ENCODE data around the gene TUBB. TPM values are rescaled to one million over a fixed set of nuclear protein-coding genes. Genes with fewer than 3 reads are reported as not detected.

Gene TUBB
- total and polyA plus RNA-seq, 9 of the 15 experiments (the other 6 are each of a cell fraction or from before 2014, with no cell fraction given), result 971 to 2,870 (median 1,478) TPM

- no peak for TF ChIP-seq ZBTB9 (CRISPR knock-in tag; IDR thresholded peaks at IDR 0.05)
- TF ChIP-seq HDAC6 (IDR thresholded peaks at IDR 0.05; ENCODE audit: low read depth, low read length), result no peak
- no peak for TF ChIP-seq ZNF518B (CRISPR knock-in tag; IDR thresholded peaks at IDR 0.05)
- TF ChIP-seq CBFB (CRISPR knock-in tag; IDR thresholded peaks at IDR 0.05), result no peak
- no peak for TF ChIP-seq GABPB2 (CRISPR knock-in tag; conservative IDR thresholded peaks at IDR 0.05)
- TF ChIP-seq HNRNPK (IDR thresholded peaks at IDR 0.05; ENCODE audit: low read depth, low read length, poor library complexity, severe bottlenecking), result no peak
- no peak for TF ChIP-seq JUNB (CRISPR knock-in tag; conservative IDR thresholded peaks at IDR 0.05)
- TF ChIP-seq ARNT (IDR thresholded peaks at IDR 0.05), result peak; percentile 45 to 70; a peak in 3 of 4 replicates
- TF ChIP-seq C11orf30 (IDR thresholded peaks at IDR 0.05; ENCODE audit: low read depth), result peak; percentile 99
- TF ChIP-seq SMARCB1 (IDR thresholded peaks at IDR 0.05; ENCODE audit: insufficient read length, low read depth), result no peak
- TF ChIP-seq BACH1 (tag; IDR thresholded peaks at IDR 0.05), result no peak
- TF ChIP-seq ESRRA (IDR thresholded peaks at IDR 0.05; ENCODE audit: borderline replicate concordance, low read depth), result no peak; the same call in 1 of the 2 replicates
- no peak for TF ChIP-seq MXD1 (CRISPR knock-in tag; IDR thresholded peaks at IDR 0.05; ENCODE audit: borderline replicate concordance, poor library complexity, severe bottlenecking)
- TF ChIP-seq PATZ1 (CRISPR knock-in tag; IDR thresholded peaks at IDR 0.05; ENCODE audit: borderline replicate concordance), result no peak
- TF ChIP-seq HMGXB4 (CRISPR knock-in tag; IDR thresholded peaks at IDR 0.05), result peak; percentile 19; the same call in 1 of the 2 replicates
- peak in 1 of 2 experiments; percentile 23; a peak in 3 of 4 replicates for TF ChIP-seq TBL1XR1 (IDR thresholded peaks at IDR 0.05; ENCODE audit: low read length in 2 of 2)
Measured at GRCh38 chr6:30719791-30720737, at the start of gene TUBB (continued).

Measured in K562 (cell line).